HG03439 (cell line): ENCODE results near the gene ZNF765.
"Not testable (repeated sequence)": the region's sequence is repeated elsewhere in the genome, so short reads cannot be mapped to it uniquely, and the experiment has no call there.

Experiments
- ATAC-seq: cut with Tn5 transposase; IDR thresholded peaks from one replicate; pipeline ENCODE4 v1.9.1; 2021; ENCODE audit warnings: mild to moderate bottlenecking, moderate library complexity; ENCODE audit not compliant: unreplicated experiment

ZNF765 gene

GRCh38 chr19:53420520-53421315 lies 25.8 kb downstream of the ZNF765 start:
- not testable (repeated sequence) for ATAC-seq

DNA sequence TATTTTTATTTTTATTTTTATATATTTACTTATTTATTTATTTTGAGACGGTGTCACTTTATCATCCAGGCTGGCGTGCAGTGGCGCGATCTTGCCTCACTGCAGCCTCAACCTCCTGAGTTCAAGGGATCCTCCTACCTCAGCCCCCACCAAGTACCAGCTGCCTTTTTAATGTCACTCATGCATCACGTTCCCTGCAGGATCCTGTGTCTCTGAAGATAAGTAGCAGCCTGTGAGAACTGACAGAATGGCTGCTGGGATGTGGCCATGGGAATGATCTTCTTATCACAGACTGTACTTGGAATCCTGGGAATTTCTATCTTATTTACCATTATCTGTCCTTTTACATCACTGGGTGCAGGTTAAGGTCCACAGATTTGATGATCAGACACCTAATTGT lies 27.6 kb downstream of the ZNF765 start:
- ATAC-seq: no peak

DNA sequence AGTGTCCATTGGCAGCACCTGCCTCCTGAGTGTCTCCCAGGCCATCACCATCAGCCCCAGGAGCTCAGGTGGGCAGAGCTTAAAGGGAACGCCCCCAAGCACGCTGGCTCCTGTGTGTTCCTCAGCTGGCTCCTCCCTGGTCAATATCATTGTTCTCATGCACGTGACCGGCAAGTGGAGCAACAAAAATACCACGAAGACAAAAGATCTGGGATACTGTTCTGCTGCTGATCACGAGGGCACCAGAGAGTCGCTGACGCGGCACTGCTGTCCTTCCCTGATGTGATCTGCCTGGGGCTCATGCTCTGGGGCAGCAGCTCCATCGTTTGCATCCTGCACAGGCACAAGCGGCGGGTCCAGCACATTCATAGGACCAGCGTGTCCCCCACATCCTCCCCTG lies 28.1 kb downstream of the ZNF765 start:
- ATAC-seq: not testable (repeated sequence)

- ATAC-seq: not testable (repeated sequence)
Observed at GRCh38 chr19:53423680-53424079, 28.7 kb downstream of the ZNF765 start.

- ATAC-seq: no peak
Observed at GRCh38 chr19:53424968-53425597, 30.1 kb downstream of the ZNF765 start.

- peak; percentile 97 for ATAC-seq
Observed at GRCh38 chr19:53431399-53432087, 36.6 kb downstream of the ZNF765 start, which contains the start of gene ZNF761. Gene ZNF761 (plus strand): TSS chr19:53431984. CDS start chr19:53447269, 15,285 bp downstream.

- ATAC-seq: peak; percentile 22
Observed at GRCh38 chr19:53432088-53432661, 37.2 kb downstream of the ZNF765 start.

DNA sequence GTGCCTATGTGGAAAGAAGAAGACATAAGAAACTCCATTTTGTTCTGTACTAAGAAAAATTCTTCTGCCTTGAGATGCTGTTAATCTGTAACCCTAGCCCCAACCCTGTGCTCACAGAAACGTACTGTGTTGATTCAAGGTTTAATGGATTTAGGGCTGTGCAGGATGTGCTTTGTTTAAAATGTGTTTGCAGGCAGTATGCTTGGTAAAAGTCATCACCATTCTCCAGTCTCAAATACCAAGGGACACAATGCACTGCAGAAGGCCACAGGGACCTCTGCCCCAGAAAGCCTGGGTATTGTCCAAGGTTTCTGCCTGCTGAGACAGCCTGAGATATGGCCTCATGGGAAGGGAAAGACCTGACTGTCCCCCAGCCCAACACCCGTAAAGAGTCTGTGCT lies 48.9 kb downstream of the ZNF765 start:
- ATAC-seq: not testable (repeated sequence)

GRCh38 chr19:53447196-53447595 lies 52.2 kb downstream of the ZNF765 start:
- not testable (repeated sequence) for ATAC-seq

DNA sequence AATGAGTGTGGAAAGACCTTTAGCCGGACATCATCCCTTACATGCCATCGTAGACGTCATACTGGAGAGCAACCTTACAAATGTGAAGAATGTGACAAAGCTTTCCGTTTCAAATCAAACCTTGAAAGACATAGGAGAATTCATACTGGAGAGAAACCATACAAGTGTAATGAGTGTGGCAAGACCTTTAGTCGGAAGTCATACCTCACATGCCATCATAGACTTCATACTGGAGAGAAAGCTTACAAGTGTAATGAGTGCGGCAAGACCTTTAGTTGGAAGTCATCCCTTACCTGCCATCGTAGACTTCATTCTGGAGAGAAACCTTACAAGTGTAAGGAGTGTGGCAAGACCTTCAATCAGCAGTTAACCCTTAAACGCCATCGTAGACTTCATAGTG lies 60.9 kb downstream of the ZNF765 start:
- no peak for ATAC-seq

DNA sequence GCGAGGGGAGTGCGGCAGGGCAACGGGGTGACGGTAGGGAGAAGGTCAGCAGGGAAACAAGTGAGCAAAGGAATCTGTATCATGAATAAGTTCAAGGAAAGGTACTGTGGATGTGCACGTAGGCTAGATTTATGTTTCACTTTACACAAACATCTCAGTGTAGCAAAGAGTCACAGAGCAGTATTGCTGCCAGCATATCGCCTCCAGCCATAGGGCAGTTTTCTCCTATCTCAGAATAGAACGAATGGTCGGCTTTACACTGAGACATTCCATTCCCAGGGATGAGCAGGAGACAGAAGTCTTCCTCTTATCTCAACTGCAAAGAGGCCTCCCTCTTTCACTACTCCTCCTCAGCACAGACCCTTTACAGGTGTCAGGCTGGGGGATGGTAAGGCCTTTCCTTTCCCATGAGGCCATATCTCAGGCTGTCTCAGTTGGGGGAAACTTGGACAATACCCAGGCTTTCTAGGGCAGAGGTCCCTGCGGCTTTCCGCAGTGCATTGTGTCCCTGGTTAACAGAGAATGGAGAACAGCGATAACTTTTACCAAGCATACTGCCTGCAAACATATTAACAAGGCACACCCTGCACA lies 65.3 kb downstream of the ZNF765 start:
- ATAC-seq: not testable (repeated sequence)

DNA sequence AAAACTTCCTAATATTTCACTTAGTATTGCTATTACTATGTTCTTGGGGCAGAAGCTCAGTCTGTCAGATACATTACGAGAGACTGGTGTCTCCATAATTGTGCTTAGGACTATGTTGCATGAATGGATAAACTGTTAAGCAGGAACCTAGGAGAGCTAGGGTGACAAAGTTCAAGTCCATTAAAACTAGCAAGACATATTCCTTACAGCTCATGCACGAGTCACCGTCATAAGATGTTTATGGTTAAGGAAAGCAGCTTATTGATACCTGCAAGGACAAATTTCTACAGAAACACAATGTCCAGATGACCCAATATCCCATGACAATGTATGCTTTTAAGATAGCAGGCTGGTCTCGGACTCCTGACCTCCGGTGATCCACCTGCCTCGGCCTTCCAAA lies 66.9 kb downstream of the ZNF765 start:
- ATAC-seq: no peak

- ATAC-seq: no peak
Observed at GRCh38 chr19:53462861-53463260, 67.9 kb downstream of the ZNF765 start.

GRCh38 chr19:53463263-53463662 lies 68.3 kb downstream of the ZNF765 start:
- ATAC-seq: no peak

- ATAC-seq: no peak
Observed at GRCh38 chr19:53466726-53467484, 72.0 kb downstream of the ZNF765 start.

GRCh38 chr19:53467485-53468262 lies 72.7 kb downstream of the ZNF765 start, which contains the start of gene ZNF813:
Gene ZNF813 (plus strand): TSS chr19:53467733. CDS start chr19:53483823, 16,090 bp downstream.
- ATAC-seq: peak; percentile 79

- ATAC-seq: not testable (repeated sequence)
Observed at GRCh38 chr19:53468628-53469027, 73.7 kb downstream of the ZNF765 start.

DNA sequence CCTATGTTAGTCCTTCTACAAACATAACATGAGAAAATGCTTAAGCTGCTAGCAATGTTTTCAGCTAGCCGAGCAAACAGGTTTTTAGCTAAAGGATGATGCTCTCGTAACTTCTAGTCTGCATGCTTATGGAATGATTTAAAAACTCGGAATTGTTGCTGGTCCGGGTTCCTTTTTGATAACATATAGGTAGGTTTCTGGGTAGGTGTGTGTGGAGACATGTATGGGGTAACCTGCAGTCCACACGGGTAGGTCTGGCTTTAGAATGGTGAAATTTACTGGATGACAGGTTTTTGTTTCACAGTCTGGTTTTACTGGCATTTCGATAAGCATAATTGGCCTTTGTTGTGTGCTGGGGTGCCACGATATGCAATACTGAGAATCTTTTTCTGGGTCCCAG lies 77.0 kb downstream of the ZNF765 start:
- ATAC-seq: no peak

GRCh38 chr19:53474832-53475231 lies 79.9 kb downstream of the ZNF765 start:
- ATAC-seq: not testable (repeated sequence)
